ENCODE data around the gene HDGFL2.
"Not testable (repeated sequence)": the region's sequence is repeated elsewhere in the genome, so short reads cannot be mapped to it uniquely, and the experiment has no call there.

The HDGFL2 gene

DNA sequence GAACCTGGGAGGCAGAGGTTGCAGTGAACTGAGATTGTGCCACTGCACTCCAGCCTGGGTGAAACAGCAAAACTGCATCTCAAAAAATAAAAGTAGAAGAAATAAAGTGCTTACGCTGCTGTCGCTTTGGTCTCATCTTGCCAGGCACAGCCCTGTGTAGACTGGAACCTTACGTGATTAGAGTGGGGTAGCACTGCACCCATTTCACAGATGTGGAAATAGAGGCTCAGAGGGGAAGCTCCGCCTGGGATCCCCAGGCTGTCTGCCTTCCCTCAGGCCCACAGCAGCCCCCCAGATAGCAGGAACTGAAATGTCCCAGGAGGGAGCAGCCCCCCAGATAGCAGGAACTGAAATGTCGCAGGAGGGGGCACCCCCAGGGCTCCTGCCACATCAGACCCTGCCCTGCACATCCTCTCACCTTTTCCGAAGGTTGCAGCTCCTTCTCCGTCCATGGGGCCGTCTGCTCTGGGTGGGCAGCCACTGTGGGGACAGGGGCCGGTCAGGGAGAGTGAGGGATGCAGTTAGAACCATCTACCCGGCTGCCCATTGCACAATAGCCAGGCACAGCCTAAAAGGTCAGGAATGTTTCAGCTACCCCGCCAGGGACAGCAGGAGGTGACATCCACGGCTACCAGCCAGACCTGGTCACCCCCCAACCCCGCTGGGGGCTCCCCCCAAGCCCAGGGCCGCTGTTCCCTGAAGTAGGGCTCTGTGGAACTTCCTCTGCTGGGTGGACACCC lies 44.3 kb downstream of the HDGFL2 start:
- DNase-seq (ENCODE audit: low spot score), result no peak

GRCh38 chr19:4516939-4517300 lies 44.8 kb downstream of the HDGFL2 start:
- DNase-seq (ENCODE audit: low spot score), result no peak

DNA sequence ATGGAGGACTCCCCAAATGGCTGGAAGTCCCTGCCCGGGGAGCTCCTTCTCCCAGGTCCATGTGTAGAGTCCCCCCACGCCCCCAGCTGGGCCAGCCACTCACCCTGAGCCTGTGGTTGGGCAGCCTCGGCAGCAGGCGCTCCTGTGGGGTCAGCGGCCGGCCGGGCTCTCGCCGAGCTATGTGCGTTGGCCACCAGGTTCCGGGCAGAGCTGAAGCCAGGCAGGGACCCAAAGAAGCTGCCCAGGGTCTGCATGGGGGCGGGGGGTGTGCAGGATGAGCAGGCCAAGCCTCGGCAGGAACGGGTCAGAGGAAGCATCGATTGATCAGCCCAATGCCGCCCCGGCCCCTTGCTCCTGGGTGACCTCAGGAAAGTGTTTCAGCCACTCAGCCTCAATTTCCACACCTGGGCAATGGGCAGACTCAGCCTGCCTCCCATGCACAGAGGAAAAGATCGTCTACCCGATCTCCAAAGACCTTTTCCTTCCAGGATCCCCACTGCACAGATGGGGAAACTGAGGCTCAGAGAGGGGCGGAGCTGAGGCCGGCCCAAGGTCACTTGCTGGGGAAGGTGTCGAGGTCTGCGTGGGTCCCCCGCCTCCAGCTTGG lies 45.5 kb downstream of the HDGFL2 start:
- DNase-seq (ENCODE audit: low spot score), result no peak

- DNase-seq (ENCODE audit: low spot score), result peak; percentile 16
Observed at GRCh38 chr19:4518345-4519171, 46.5 kb downstream of the HDGFL2 start, which contains the start of gene PLIN4. Gene PLIN4 (minus strand): TSS chr19:4518486. CDS start chr19:4518272, 214 bp downstream.

DNA sequence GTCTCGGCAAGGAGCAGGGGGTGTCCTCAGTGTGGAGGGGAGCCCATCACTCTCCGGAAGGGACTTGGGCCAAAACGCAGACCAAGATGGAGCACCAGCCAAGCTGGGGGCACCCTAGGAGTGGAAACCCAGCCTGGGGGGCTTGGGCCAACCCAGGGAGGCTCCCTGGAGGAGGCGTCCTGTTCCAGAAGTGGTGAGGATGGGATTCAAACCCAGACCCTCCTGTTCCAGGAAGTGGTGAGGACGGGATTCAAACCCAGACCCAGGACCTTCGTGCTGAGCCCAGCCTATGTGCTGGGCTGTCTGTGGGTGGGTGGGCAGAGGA lies 47.0 kb downstream of the HDGFL2 start:
- DNase-seq (ENCODE audit: low spot score), result no peak

- peak; percentile 14 for DNase-seq (ENCODE audit: low spot score)
Observed at GRCh38 chr19:4519521-4520277, 47.6 kb downstream of the HDGFL2 start.

DNA sequence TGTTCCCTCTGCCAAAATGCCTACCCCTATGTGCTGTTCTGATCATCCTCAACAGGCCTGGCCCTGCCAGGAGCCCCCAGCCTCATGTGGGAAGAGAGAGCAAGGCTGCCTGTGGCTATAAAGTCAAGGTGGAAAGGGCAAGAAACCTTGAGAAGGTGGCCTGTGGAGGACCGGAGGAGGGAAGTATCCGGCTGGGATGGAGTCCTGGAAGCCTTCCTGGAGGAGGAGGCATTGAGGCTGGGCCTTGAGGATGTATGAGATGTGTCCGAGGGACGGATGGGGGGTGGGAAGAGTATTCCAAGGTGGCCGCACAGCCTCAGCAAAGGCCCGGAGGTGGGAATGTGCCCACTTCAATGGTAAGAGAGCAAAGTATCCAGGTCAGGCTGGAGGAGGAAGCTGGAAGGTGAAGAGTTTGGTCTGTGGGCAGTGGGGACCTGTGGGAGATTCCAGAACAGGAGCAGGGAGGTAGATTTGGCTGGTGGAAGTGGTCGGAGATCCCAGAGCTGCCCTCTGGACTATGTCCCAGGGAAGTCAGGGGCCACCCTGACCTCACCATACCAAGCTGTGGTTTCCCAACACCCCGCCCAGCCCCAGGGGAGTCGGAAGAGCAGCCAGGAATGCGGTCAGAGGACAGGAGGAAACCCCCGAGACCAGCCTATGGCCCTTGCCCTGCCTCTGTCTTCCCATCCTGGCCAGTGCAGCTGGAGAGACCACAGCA lies 49.2 kb downstream of the HDGFL2 start:
- DNase-seq (ENCODE audit: low spot score), result no peak

DNA sequence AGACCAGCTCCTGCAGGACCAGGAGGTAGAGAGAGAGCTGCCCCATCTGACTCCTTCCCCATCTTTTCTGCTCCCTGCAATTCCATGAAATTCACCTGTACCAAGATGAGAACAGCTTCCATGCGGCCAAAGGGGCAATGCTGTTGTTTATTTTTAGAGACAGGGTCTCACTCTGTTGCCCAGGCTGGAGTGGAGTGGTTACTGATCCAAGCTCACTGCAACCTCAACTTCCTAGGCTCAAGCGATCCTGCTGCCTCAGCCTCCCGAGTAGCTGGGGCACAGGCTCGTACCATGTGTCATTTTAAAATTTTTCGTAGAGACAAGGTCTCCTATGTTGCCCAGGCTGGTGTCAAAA lies 49.8 kb downstream of the HDGFL2 start:
- DNase-seq (ENCODE audit: low spot score), result no peak

GRCh38 chr19:4522291-4523002 lies 50.4 kb downstream of the HDGFL2 start:
- DNase-seq (ENCODE audit: low spot score), result no peak

DNA sequence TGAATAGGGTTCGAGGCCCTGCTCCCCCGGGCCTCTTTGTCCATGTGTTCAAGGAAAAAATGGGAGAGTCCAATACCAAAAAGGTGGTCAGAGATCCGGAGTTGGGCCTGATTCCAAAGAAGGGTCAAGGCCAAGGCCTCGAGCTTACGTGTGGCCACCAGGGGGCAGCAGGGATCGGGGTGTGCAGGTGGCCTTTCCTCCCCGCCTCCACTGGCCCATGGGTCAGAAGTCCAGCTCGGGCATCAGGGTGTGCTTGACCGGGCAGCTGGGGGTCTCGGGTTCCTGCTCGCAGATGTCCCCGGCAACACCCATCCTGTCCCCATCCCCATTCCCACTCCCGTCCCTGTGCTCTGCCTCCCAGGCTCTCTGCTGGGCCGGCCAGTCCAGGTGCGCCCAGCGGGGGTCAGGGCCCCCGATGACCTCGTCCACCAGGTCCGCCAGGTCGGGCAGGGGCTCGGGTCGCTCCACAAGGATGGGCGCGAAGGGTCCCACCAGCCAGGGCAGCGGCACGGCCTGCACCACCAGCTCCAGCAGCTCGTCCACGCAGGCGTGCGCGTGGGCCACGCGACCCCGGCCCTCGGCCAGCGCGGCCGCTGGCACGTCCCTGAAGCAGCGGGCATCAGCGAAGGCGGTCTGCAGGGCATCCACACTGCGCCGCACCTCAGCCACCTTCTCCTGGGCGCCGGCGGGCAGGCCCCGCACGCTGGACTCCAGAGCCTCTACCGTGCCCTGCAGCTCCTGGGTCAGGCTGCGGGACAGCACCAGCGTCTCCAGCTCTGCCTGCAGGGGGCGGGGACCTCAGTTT lies 51.4 kb downstream of the HDGFL2 start:
- DNase-seq (ENCODE audit: low spot score), result peak; percentile 11

- peak; percentile 17 for DNase-seq (ENCODE audit: low spot score)
Observed at GRCh38 chr19:4524808-4525562, 52.9 kb downstream of the HDGFL2 start.

DNA sequence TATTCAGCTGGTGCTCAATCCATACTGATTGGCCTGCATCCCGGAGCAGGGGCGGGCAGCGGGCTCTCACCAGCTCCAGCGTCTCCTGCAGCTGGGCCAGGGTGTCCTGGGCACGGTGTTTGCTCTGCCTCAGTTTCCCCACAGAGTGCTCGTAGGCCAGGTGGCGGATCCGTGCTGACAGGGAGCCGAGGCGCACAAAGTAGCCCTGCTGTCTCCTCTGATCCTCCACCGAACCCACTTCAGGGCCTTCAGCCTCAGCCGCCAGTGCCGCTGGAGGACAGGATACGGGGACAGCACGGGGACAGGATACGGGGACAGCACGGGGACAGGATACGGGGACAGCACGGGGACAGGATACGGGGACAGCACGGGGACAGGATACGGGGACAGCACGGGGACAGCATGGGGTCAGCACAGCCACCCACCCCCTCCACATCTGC lies 53.5 kb downstream of the HDGFL2 start:
- no peak for DNase-seq (ENCODE audit: low spot score)

DNA sequence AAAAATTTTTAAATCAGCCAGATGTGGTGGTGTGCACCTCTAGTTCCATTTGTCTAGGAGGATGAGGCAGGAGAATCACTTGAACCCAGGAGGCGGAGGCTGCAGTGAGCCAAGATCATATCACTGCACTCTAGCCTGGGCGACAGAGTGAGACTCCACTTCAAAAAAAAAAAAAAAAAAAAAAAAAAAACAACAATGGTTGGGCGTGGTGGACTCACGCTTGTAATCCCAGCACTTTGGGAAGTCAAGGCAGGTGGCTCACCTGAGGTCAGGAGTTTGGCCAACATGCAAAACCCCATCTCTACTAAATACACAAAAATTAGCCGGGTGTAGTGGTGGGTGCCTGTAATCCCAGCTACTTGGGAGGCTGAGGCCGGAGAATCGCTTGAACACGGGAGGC lies 55.3 kb downstream of the HDGFL2 start:
- not testable (repeated sequence) for DNase-seq (ENCODE audit: low spot score)

DNA sequence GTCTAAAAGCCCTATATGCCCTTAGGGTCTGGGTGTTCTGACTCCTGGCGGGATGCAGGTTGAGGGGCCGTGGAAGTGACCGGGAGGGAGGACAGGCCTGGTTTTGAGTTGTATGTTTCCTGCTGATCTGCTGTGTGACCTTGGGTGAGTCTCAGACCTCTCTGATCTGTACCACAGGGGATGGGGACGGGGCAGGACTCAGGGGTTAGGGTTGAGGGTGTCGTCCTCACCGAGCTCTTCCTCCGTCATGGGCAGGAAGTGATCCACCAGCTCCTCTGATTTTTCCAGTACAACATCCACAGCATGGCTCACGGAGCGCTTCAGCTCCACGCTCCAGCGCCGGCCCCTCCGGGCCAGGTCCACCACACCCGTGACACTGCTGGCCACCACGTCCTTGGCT lies 56.7 kb downstream of the HDGFL2 start:
- no peak for DNase-seq (ENCODE audit: low spot score)

GRCh38 chr19:4529924-4530522 lies 57.9 kb downstream of the HDGFL2 start:
- no peak for DNase-seq (ENCODE audit: low spot score)

- no peak for DNase-seq (ENCODE audit: low spot score)
Observed at GRCh38 chr19:4531562-4532165, 59.6 kb downstream of the HDGFL2 start.

GRCh38 chr19:4533334-4533733 lies 61.2 kb downstream of the HDGFL2 start:
- DNase-seq (ENCODE audit: low spot score), result no peak

DNA sequence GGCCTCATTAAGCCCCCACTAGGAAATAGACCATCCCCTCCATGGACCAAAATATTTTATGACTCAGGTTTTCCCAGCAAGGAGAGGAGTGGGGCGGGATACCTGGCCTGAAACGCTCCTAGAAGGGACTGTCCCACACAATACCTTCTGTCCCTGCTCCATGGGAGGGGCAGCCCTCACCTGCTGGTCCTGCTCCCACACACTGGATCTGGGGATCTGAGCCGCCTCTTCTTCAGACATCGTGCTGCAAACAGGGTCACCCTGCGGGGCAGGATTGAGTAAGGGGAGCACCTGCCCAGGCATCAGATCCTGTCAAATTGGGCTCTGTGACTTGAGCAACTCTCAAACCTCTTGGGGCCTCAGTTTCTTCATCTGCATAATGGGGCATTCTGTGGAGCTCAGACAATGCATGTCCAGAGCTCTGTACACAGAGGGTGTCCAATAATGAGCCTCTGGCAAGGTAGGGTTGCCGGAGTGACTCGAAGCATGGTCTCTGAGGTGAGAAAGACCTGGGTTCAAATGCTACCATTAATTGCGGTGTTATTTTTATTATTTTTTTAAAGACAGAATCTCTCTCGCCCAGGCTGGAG lies 61.8 kb downstream of the HDGFL2 start:
- DNase-seq (ENCODE audit: low spot score), result no peak
